Measurements from ENCODE around the gene STRBP. TPM values are rescaled to one million over a fixed set of nuclear protein-coding genes. Genes with fewer than 3 reads are reported as not detected.
"Not testable (repeated sequence)": the region's sequence is repeated elsewhere in the genome, so short reads cannot be mapped to it uniquely, and the experiment has no call there.

Gene STRBP
- total RNA-seq, 3 donors from 2014 or later = 39.8 to 45.0 (median 44.2) TPM

DNA sequence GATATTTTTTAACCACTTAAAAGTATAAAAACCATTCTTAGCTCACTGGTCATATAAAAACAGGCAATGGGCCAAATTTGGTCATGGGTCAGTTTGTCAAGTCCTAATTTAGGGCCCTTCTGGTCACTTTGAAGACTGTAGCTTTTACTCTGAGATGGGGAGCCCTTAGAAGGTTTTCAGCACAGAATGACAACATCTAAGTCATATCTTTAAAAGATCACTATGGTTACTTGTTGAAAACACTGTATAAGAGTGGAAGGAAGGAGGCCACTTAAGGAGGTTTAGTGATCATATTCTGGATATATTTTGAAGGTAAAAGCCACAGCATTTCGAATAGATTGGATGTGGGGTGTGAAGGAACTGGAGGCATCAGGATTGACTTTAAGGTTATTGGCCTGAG lies 76.7 kb downstream of the STRBP start:
- DNase-seq (no peak), ATAC-seq (no peak)
- Histone ChIP-seq H3K9me3 (no peaks in the 10 kb centered on the region), H3K4me3 (no peak overlapping the region), H3K36me3 (ENCODE audit: low read depth) (no peaks in the 10 kb centered on the region), H3K4me1 (ENCODE audit: low read depth) (no peaks in the 10 kb centered on the region)
- intact Hi-C loops (cut with DNase I, micrococcal nuclease) = no loop called here
- TF ChIP-seq, protein P1, sequence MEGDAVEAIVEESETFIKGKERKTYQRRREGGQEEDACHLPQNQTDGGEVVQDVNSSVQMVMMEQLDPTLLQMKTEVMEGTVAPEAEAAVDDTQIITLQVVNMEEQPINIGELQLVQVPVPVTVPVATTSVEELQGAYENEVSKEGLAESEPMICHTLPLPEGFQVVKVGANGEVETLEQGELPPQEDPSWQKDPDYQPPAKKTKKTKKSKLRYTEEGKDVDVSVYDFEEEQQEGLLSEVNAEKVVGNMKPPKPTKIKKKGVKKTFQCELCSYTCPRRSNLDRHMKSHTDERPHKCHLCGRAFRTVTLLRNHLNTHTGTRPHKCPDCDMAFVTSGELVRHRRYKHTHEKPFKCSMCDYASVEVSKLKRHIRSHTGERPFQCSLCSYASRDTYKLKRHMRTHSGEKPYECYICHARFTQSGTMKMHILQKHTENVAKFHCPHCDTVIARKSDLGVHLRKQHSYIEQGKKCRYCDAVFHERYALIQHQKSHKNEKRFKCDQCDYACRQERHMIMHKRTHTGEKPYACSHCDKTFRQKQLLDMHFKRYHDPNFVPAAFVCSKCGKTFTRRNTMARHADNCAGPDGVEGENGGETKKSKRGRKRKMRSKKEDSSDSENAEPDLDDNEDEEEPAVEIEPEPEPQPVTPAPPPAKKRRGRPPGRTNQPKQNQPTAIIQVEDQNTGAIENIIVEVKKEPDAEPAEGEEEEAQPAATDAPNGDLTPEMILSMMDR (IDR thresholded peaks at IDR 0.05) = no peak

DNA sequence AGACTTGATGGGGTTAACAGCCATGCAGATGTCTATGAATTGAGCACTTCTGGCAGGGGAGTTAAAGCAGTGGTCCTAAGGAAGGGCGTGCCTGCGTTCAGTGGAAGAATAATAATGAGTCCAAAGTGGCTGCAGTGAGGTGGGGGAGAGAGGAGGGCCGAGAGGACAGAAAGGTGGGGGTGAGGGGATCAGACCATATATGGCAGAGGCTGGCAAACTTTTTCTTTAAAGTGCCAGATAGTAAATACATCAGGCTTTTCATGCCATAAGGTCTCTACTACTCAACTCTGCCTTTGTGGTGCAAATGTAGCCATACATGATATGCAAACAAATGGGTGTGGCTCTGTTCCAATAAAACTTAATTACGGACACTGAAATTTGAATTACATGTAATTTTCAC lies 77.1 kb downstream of the STRBP start:
- DNase-seq (no peak), ATAC-seq (peak; percentile 61)
- Histone ChIP-seq H3K4me3 (no peak overlapping the region), H3K9me3 (no peaks in the 10 kb centered on the region), H3K36me3 (ENCODE audit: low read depth) (no peaks in the 10 kb centered on the region), H3K4me1 (ENCODE audit: low read depth) (no peaks in the 10 kb centered on the region)
- TF ChIP-seq, protein P1 (IDR thresholded peaks at IDR 0.05) = no peak
- intact Hi-C loops (cut with DNase I, micrococcal nuclease) = no loop called here

- no peak overlapping the region for H3K4me3 ChIP-seq
- H3K36me3 ChIP-seq (ENCODE audit: low read depth) = no peaks in the 10 kb centered on the region
- TF ChIP-seq, protein P1 (IDR thresholded peaks at IDR 0.05) = no peak
- DNase-seq (no peak), ATAC-seq (no peak)
- no peaks in the 10 kb centered on the region for H3K9me3 ChIP-seq
- H3K4me1 ChIP-seq (ENCODE audit: low read depth) = no peaks in the 10 kb centered on the region
- intact Hi-C loops (cut with DNase I, micrococcal nuclease) = no loop called here
These were observed 81.3 kb downstream of the STRBP start for GRCh38 chr9:123187131-123187530.

GRCh38 chr9:123186029-123186428 lies 82.4 kb downstream of the STRBP start:
- H3K9me3 ChIP-seq; ATAC-seq; DNase-seq; H3K4me3 ChIP-seq; H3K4me1 ChIP-seq (ENCODE audit: low read depth); H3K36me3 ChIP-seq (ENCODE audit: low read depth); intact Hi-C loops (cut with DNase I, micrococcal nuclease): not testable (repeated sequence)

DNA sequence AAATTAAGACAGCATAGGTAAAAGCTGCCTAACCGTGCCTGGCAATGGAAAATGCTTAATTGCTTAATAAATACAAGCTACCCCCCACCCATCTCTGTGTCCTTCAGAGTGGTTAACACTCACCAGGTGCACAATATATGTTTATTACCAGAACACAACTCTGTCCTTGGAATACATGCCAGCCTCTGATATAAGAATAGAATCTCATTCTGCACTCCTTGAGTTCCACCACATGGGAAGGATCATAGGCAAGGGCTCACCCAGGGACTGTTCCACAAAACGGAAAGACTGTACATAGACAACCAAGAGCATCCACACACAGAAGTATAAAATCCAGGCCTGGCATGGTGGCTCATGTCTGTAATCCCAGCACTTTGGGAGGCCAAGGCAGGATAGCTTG lies 91.4 kb downstream of the STRBP start:
- H3K9me3 ChIP-seq = no peaks in the 10 kb centered on the region
- DNase-seq (no peak), ATAC-seq (no peak)
- intact Hi-C loops (cut with DNase I, micrococcal nuclease) = no loop called here
- H3K4me1 ChIP-seq (ENCODE audit: low read depth) = no peaks in the 10 kb centered on the region
- H3K36me3 ChIP-seq (ENCODE audit: low read depth) = no peaks in the 10 kb centered on the region
- no peak overlapping the region for H3K4me3 ChIP-seq
- TF ChIP-seq, protein P1 (IDR thresholded peaks at IDR 0.05) = no peak

DNA sequence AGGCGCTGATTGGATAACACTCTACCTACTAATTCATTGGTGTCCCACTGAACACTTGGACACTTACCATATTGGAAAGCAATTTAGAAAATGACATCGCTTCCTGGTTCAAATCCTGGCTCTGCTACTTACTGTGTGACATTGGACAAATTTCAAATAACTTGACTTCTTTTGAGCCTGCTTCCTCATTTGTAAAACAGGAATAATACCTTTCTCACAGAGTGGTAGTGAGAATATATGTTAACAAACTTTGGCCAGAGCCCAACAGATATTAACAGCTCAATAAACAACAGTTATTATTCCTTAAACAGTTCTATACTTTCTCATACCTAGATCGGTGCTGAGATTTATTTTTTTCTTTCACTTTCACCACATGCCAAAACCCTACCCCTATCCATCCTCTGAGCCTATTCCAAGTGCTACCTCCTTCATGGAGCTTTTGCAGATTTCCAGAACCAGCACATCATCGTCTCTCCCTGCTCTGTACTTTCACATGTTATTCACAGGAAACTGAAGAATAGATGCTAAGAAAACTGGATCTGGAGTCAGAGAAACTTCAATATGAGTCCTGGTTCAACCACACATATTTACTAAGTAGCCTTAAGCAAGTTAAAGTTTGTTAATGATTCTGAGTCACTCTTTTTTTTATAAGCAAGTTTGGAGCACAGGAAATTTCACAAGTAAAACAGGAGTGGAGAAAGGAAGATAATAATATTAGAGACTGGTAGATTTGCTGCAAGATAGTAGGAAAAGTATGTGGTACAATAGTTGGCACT lies 92.3 kb downstream of the STRBP start:
- TF ChIP-seq, protein P1 (IDR thresholded peaks at IDR 0.05) = no peak
- no peaks in the 10 kb centered on the region for H3K9me3 ChIP-seq
- no peak for ATAC-seq
- H3K4me3 ChIP-seq = no peak overlapping the region
- intact Hi-C loops (cut with DNase I, micrococcal nuclease) = no loop called here
- DNase-seq = no peak
- H3K36me3 ChIP-seq (ENCODE audit: low read depth) = no peaks in the 10 kb centered on the region
- H3K4me1 ChIP-seq (ENCODE audit: low read depth) = no peaks in the 10 kb centered on the region
